Common myeloid progenitor, CD34-positive (primary cell): ENCODE measurements around the gene OR4N2.
"Not testable (repeated sequence)": the region's sequence is repeated elsewhere in the genome, so short reads cannot be mapped to it uniquely, and the experiment has no call there.

Experiments used
- CTCF ChIA-PET: fragments of 350-600 bp; sonication (Branson Sonifier 250); formaldehyde crosslinking; loops from one replicate; lab custom pipeline; 2021; ENCODE audit warnings: antibody characterized with exemption; lab: Charles Lee
- POLR2A ChIA-PET: fragments of 350-600 bp; sonication (Branson Sonifier 250); formaldehyde crosslinking; loops from one replicate; lab custom pipeline; 2021; ENCODE audit warnings: antibody characterized with exemption; lab: Charles Lee
- DNase-seq, 3 donors: peaks; one replicate each; pipeline versions ENCODE4 v3.0.0 to v3.0.0-alpha.2; 2013
- H3K27ac ChIP-seq, 2 experiments: 1 replicate in 1 of 2; 2 replicates in 1 of 2; pipeline ENCODE4 v1.7.0; 2013; ENCODE audit warnings: inconsistent platforms in 2 of 2, low read length in 2 of 2, mild to moderate bottlenecking in 2 of 2, low read depth in 1 of 2, moderate library complexity in 1 of 2; ENCODE audit not compliant: severe bottlenecking in 2 of 2, insufficient read depth in 1 of 2, poor library complexity in 1 of 2
- H3K27me3 ChIP-seq, 5 experiments: replicated peaks in 2 of 5; 1 replicate in 3 of 5; 2 replicates in 2 of 5; pipeline versions ENCODE4 v1.6.1 to v1.7.0; 2013; ENCODE audit warnings: low read length in 4 of 5, mild to moderate bottlenecking in 2 of 5, moderate library complexity in 2 of 5, inconsistent platforms in 1 of 5; ENCODE audit not compliant: insufficient read depth in 5 of 5, control insufficient read depth in 4 of 5
- H3K36me3 ChIP-seq, 4 experiments: 1 replicate in 2 of 4; 2 replicates in 2 of 4; pipeline versions ENCODE4 v1.6.1 to v1.7.0; 2013; ENCODE audit warnings: low read length in 3 of 4, control low read depth in 1 of 4, mild to moderate bottlenecking in 1 of 4; ENCODE audit not compliant: control insufficient read depth in 4 of 4, insufficient read depth in 4 of 4
- H3K4me1 ChIP-seq, 4 experiments: 1 replicate in 3 of 4; 2 replicates in 1 of 4; pipeline versions ENCODE4 v1.6.1 to v1.7.1; 2013; ENCODE audit warnings: low read length in 3 of 4, mild to moderate bottlenecking in 3 of 4, control low read depth in 1 of 4, inconsistent platforms in 1 of 4, moderate library complexity in 1 of 4; ENCODE audit not compliant: control insufficient read depth in 4 of 4, insufficient read depth in 4 of 4; ENCODE audit errors: control extremely low read depth in 1 of 4
- H3K4me3 ChIP-seq, 7 experiments: 1 replicate in 4 of 7; 2 replicates in 3 of 7; pipeline versions ENCODE4 v1.5.1 to v1.7.0; 2013; ENCODE audit warnings: mild to moderate bottlenecking in 7 of 7, low read length in 6 of 7, moderate library complexity in 6 of 7, inconsistent platforms in 2 of 7, low read depth in 2 of 7, control low read depth in 1 of 7; ENCODE audit not compliant: insufficient read depth in 4 of 7, control insufficient read depth in 1 of 7; ENCODE audit errors: extremely low read depth in 1 of 7
- H3K9me3 ChIP-seq, 5 experiments: 1 replicate in 4 of 5; 2 replicates in 1 of 5; pipeline versions ENCODE4 v1.6.1 to v1.7.1; 2013; ENCODE audit warnings: low read length in 4 of 5, mild to moderate bottlenecking in 2 of 5, inconsistent platforms in 1 of 5, low read depth in 1 of 5, moderate library complexity in 1 of 5; ENCODE audit not compliant: control insufficient read depth in 4 of 5, insufficient read depth in 2 of 5; ENCODE audit errors: control extremely low read depth in 1 of 5
- WGBS: methylation state at CpG from one replicate; pipeline ENCODE4 v1.1.5; 2013; ENCODE audit not compliant: insufficient coverage; 5-methylcytosine and 5-hydroxymethylcytosine counted together

Gene OR4N2

DNA sequence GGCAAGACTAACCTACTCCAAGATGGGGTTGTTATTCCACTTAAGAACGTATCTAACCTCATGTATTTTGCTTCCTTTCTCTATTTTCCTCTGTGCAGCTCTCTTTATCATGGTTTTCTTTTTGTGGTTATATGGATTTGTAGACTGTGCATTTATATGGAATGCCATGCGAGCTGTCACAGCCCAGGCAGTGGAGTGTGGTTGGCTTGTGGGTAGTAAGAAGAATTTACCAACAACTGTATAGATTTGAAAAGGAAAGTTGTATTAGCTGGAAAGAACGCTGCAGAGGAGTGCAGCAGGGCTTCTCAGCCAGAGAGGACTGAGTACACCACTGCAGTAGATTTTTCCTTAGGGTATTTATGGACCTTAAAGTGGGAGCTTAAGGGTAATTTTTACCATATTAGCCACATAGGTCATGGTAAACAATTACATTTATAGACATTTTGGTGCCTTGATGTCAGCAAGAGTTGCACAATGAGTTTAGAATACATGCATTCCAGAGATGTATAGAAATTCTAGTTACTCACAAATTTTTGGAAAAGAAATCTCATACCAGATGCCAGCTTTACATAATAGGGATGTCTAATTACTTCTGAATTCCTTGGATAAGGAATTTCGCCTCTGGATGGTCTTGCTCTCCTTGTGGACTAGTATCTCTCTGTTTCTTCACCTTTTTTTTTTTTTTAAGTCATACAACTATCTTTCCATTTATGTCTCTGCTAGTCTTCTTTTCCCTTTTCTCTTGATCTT lies 9.8 kb downstream of the OR4N2 start:
- WGBS: no CpG with 5 or more reads among the region's 4 CpGs
- POLR2A ChIA-PET: not testable (repeated sequence)

GRCh38 chr14:19819879-19820278 lies 16.3 kb downstream of the OR4N2 start:
- POLR2A ChIA-PET, H3K4me3 ChIP-seq, H3K27ac ChIP-seq, H3K9me3 ChIP-seq, CTCF ChIA-PET, H3K27me3 ChIP-seq, H3K4me1 ChIP-seq, DNase-seq, H3K36me3 ChIP-seq: not testable (repeated sequence)
- 100% methylated on average over 1 of the region's 1 CpG for WGBS

More for the DNA sequence above, 9.8 kb downstream of the OR4N2 start:
- H3K4me1 ChIP-seq, H3K9me3 ChIP-seq, DNase-seq, CTCF ChIA-PET, H3K27ac ChIP-seq, H3K36me3 ChIP-seq, H3K4me3 ChIP-seq, H3K27me3 ChIP-seq: not testable (repeated sequence)

DNA sequence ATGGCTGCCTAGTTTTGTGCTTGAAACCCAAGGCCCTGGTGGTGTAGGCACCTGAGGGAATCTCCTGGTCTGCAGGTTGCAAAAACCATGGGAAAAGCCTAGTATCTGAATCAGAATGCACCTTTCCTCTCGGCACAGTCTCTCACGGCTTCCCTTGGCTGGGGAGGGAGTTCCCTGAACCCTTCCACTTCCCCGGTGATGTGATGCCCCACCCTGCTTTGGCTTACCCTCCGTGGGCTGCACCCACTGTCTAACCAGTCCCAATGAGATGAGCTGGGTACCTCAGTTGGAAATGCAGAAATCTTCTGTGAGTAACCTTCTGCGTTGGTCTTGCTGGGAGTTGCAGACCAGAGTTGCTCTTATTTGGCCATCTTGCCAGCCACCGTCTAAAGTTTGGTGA lies 17.4 kb downstream of the OR4N2 start:
- H3K4me1 ChIP-seq, DNase-seq, H3K9me3 ChIP-seq, H3K27me3 ChIP-seq, CTCF ChIA-PET, H3K4me3 ChIP-seq, POLR2A ChIA-PET, H3K27ac ChIP-seq, H3K36me3 ChIP-seq: not testable (repeated sequence)
- WGBS: 89% methylated on average over 4 of the region's 6 CpGs

DNA sequence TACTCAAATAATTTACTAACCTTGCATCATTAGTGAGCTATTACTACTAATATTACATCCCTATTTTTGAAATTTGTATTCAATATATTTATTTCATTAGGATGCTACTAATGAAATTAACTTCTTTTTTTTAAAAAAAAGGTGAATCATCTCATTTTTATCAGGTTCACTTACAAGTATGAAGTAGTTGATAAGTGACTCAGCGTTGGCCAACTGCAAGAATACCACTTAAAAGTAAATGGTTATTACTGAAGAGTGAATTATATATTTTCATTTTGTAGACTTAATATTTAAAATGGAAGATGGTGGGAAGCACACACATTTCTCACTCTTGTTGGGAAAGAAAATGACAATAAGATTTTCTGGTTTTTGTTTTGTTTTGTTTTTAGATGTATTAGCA lies 19.6 kb downstream of the OR4N2 start:
- peaks cover 0 to 5% (median 0%) of the 10 kb centered on the region in 5 experiments for H3K9me3 ChIP-seq
- CTCF ChIA-PET: no interaction called here
- H3K27ac ChIP-seq: no peak overlapping the region
- H3K4me3 ChIP-seq: no peak overlapping the region
- WGBS: no CpG with 5 or more reads among the region's 1 CpG
- no peaks in the 10 kb centered on the region for H3K27me3 ChIP-seq
- DNase-seq: no peak
- no peaks in the 10 kb centered on the region for H3K4me1 ChIP-seq
- H3K36me3 ChIP-seq: no peaks in the 10 kb centered on the region
- POLR2A ChIA-PET: no interaction called here

DNA sequence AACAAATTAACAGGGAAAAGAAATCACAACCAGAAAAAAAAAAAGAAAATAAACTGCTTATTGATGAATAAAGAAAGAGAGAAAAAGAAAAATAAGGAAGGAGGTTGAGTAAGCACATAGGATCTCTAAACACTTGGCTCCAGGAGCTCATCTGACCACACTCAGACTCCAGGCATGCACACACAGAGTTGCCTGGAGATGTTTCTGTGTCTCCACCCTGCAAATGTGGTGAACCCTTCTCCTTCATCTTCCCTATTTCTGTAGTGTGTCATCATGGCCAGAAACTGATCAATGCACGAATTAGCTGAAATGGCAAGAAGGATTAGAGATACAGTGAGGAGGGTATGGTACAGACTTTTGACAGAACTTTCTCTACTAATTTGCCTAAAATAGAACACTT lies 20.2 kb downstream of the OR4N2 start:
- no peak for DNase-seq
- ChIA-PET POLR2A (no interaction called here), CTCF (no interaction called here)
- peaks cover 0 to 5% (median 0%) of the 10 kb centered on the region in 5 experiments for H3K9me3 ChIP-seq
- H3K27me3 ChIP-seq: no peaks in the 10 kb centered on the region
- H3K27ac ChIP-seq: no peak overlapping the region
- no CpG with 5 or more reads among the region's 1 CpG for WGBS
- no peak overlapping the region for H3K4me3 ChIP-seq
- H3K4me1 ChIP-seq: no peaks in the 10 kb centered on the region
- no peaks in the 10 kb centered on the region for H3K36me3 ChIP-seq

DNA sequence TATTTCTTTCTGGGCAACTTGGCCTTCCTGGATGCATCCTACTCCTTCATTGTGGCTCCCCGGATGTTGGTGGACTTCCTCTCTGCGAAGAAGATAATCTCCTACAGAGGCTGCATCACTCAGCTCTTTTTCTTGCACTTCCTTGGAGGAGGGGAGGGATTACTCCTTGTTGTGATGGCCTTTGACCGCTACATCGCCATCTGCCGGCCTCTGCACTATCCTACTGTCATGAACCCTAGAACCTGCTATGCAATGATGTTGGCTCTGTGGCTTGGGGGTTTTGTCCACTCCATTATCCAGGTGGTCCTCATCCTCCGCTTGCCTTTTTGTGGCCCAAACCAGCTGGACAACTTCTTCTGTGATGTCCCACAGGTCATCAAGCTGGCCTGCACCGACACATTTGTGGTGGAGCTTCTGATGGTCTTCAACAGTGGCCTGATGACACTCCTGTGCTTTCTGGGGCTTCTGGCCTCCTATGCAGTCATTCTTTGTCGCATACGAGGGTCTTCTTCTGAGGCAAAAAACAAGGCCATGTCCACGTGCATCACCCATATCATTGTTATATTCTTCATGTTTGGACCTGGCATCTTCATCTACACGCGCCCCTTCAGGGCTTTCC lies 24.2 kb downstream of the OR4N2 start:
- 64% methylated on average over 6 of the region's 12 CpGs for WGBS
- H3K9me3 ChIP-seq, H3K4me3 ChIP-seq, CTCF ChIA-PET, POLR2A ChIA-PET, H3K27me3 ChIP-seq, H3K36me3 ChIP-seq, DNase-seq, H3K4me1 ChIP-seq, H3K27ac ChIP-seq: not testable (repeated sequence)

DNA sequence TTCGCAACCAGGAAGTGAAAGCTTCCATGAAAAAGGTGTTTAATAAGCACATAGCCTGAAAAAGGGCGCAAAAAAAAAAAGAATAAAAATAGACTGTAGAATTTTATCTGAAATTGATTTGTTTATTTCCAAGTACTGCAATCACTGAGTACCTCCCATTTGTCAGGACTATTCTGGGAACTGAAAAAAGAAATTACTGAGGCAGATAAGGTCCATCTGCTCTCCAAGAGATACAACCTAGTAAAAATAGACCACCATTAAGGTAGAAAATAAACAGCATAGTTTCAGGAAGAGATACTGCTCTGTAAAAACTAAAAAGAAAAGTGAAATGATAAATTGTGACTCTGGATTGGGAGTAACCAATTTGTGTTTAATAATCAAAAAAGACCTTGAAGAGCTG lies 24.7 kb downstream of the OR4N2 start:
- no CpG with 5 or more reads among the region's 2 CpGs for WGBS
- ChIA-PET POLR2A (no interaction called here), CTCF (no interaction called here)
- no peak overlapping the region for H3K4me3 ChIP-seq
- no peaks in the 10 kb centered on the region for H3K4me1 ChIP-seq
- H3K9me3 ChIP-seq: no peaks in the 10 kb centered on the region
- no peak for DNase-seq
- H3K27ac ChIP-seq: no peak overlapping the region
- H3K27me3 ChIP-seq: no peaks in the 10 kb centered on the region
- H3K36me3 ChIP-seq: no peaks in the 10 kb centered on the region
